HG03095 (cell line): ENCODE measurements around the gene GCSAM.

Experiments used
- ATAC-seq: cut with Tn5 transposase; IDR thresholded peaks from one replicate; pipeline ENCODE4 v1.9.1; 2021; ENCODE audit warnings: moderate library complexity; ENCODE audit not compliant: unreplicated experiment

Gene GCSAM

DNA sequence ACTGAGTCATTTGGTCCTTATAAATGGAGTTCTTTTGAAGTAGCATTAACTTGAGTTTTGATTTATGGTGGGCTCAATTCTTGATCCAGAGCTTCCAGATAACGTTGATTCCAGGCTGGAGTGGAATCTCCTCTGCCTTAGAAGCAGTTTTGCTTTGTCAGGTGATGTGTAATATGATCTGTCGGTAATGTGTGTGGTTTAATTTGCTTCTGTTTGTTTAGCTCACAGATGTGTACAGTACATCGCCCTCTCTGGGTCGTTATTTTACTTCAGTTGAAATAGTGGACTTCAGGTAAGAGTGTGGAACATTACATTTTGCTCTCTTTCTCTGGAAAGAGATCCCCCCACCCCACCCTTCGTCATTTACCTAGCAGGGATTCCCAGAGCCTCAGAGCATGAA, 23.7 kb downstream of the GCSAM start:
- ATAC-seq: no peak

- no peak for ATAC-seq
These were observed 28.3 kb downstream of the GCSAM start for GRCh38 chr3:112104774-112105173.

- ATAC-seq: no peak
These were observed 31.1 kb downstream of the GCSAM start for GRCh38 chr3:112101916-112102315.

- ATAC-seq: no peak
These were observed 35.7 kb downstream of the GCSAM start for GRCh38 chr3:112097378-112097777.

- no peak for ATAC-seq
These were observed 36.9 kb downstream of the GCSAM start for GRCh38 chr3:112096176-112096575.

DNA sequence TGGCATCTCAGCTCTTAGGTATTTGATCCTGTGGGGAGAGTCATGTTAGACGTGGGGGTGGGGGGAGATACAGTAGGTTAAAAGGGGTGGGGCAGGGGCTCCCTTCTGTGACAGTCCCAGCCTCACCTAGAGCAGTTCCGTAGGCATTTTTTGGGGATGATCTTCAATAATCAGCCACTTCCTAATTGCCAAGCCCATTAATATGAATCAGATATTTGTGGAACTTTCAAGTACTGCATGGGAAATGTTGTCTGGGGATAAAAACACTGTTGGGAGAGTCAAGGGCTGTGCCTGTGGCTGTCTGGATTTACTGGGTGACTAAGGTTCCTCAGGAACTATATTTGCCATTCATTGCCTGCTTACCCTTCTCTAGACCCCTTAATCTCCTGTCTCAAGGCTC, 37.3 kb downstream of the GCSAM start:
- ATAC-seq: no peak

GRCh38 chr3:112093180-112093522, 39.9 kb downstream of the GCSAM start:
- no peak for ATAC-seq

- ATAC-seq: peak; percentile 58
These were observed 40.4 kb downstream of the GCSAM start for GRCh38 chr3:112092496-112093179.

DNA sequence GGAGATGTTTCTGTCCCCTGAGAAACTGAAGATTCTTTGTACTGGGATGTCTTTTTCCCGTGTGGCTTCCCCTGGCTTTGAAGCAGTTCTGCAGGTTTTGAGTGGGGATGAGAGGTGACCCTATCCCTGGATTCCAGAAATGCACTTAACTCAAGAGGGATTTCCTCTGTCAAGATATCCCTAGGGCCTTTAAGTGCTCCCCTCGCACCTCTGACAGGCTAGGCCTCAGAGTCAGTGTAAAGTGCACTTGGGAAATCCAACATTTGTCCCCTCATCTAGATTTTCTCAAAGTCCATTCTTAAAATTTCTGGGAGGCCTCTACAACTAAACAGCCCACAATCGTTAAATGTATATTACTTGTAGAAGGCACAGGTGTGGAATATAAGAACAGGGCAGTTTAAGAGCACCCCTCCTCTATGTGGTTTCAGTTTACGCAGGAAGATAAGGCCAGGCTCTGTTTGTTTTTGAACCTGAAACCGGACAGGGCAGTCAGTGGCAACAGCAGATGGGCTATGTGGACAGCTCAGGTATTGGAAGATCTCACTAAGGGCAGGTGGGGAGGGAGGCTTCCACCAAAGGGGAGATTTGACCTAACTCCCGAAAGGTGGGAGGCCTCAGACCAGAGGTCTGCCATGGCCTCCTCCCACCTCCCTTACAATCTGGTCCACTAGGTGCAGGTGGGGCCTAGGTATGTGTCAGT, 42.0 kb downstream of the GCSAM start:
- ATAC-seq: no peak

DNA sequence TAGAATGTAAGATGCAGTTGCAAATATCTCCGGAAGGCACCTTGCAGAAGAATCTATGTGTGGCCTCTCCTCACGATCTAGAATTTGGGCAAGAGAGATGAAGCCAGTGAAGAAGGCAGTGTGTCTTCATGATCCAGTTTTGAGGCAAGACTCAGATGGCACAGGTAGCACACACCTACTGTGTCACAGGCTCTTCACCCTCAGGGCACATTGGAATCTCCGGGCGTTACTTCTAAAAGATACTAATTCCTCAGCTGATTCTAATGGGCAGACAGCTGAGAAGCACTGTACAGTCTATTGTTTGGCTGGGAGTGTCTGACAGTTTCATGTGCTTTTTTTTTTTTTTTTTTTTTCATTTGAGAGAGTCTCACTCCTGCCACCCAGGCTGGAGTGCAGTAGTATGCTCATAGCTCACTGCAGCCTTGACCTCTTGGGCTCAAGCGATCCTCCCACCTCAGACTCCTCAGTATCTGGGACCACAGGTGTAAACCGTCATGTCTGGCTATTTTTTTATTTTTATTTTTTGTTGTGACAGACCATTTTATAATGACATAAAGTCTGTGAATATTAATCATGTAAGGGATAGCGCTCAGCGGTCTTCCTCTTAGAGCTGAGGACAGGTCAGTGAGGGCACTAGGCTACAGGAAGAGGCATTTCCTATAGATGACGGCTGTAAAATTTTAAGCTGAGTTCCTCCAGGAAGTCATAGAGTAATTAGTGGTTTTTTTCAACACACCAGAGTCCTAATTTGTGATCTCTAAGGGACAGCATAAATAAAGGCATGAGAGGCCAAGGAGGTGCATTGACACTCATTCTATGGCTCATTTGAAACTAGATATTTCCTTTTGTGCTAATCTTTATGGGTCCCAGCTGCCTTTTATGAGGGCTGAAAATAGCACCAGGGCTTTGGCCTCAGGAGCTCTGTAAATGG, 42.8 kb downstream of the GCSAM start:
- ATAC-seq: no peak

DNA sequence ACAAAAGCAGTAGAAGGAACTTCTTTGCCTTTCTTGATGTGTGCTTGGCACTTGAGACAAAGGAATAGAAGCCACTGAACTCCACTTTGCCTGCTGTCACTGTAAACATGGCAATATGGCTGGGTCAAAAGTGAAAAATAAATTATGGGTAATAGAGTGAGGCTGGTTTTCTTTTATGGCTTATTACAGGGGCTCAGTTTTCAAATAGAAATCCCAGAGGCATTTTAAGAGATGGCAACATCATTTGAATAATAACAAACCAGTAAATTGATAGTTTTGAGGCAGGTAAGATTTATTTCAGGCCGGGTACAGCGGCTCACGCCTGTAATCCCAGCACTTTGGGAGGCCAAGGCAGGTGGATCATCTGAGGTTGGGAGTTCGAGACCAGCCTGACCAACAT, 44.1 kb downstream of the GCSAM start:
- no peak for ATAC-seq

DNA sequence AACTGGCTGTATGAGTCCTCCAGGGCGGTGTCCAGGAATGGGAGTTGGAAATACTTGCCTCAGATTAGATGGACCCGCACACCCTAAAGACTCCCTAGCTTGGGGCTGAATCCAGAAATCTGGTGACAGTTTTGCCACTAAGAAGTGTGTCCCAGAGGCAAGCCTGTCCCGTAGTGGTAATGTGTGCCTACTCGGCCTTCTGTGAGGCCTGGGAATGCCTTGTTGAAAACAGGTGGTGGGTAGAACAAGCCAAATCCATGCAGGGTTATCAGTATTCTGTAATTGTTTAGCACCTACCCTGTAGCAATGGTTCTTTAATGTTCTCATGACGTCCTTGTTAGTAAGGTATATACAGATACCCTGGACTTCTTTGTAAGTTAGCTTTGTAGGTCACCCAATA, 45.3 kb downstream of the GCSAM start:
- ATAC-seq: no peak

DNA sequence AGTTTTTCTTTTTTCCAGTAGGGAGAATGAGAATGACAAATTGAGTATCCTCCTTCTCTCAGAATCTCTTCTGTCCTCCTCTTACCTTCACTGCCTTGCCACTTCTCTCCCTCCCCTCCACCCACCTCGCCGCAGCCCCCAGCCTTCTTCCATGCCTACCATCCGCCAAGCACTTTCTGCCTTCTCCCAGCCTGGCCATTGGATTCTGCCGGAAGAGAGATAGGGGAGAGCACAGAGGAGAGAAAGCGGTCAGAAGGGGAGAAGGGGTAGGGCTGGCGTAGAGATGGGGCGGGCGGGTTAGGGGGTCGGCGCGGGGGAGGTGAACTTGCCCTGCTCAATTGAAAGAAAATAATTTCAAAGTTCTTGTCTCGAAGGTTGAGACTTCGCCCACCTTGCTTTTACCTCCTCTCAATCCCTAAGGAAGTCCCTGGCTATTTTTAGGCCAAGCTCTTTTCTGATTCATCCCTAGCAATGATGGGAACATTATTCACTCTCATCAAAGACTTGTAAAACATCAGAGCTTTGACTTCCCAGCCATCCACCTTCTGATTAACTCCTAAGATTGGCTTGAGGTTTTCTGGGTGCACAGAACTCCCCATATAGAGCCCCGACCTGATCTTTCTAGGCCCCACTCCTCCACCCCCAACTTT, 46.0 kb downstream of the GCSAM start:
- no peak for ATAC-seq

GRCh38 chr3:112086076-112086854, 46.8 kb downstream of the GCSAM start, which contains the start of gene C3orf52:
TSS of gene C3orf52 (plus strand) at chr3:112086389. CDS start at chr3:112086408, 19 bp downstream.
- peak; percentile 83 for ATAC-seq

DNA sequence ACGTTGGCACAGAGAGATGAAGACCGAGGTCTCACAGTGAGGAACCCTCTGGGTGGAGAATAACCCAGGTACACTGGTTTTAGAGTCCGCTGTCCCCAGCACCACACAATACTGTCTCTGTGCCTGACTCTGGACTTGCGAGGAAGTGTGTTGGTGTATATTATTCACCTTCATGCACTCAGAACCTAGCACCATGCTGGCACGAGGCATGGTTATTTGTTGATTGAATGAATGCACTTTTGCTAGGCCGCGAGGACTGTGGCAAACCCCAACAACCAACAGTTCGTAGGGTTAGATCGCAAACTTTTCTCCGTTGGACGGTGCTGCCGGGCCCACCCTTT, 47.3 kb downstream of the GCSAM start:
- no peak for ATAC-seq

DNA sequence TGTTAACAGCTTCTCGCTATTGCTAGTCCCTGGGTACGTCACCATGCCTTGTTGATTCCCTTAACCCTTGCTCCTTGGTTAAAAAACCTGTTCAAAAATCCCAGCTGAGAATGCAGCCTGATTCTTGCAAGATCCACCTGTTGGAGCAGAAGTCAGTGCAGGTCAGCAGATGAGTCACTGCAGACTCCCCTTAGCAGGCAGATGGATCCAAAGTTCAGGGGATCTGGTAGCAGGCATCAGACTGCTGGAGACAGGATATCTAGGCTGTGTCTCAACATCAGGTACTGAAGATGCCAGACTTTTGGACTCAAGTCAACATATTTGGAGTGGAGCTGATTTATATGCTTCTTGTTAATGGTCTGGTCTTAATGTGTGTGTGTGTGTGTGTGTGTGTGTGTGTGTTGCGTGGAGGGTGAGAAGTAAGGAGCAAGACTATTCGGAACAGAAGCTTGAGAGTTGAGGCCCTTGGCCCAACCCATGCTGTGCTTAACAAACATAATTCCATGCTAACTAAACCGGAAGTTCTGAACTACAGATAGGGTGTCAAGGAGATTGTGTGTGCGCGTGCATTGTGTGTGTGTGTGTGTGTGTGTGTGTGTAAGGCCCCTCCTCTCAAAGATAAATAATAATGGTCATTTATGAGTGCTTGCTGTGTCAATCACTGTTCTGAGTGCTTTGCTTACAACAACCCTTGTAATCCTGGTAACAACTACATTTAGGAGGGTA, 47.9 kb downstream of the GCSAM start:
- no peak for ATAC-seq

DNA sequence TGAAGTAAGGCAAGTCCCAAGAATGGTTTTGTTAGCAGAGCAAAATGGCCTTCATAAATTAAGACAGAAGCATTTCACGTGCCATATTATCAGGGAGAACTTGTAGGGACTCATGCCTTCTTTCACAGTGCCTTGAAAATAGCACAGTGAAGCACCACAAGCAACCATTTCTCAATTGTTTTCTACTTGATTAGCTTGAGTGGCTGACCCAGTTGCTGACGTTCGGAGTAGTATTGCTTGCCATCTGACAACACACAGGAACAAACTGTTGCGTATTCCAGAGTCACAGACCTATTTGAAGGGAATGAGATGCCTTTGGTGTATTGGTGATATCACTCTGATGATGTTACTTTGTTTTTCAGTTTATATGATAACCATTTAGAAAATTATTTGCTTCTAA, 49.8 kb downstream of the GCSAM start:
- no peak for ATAC-seq

GRCh38 chr3:112078125-112079083, 54.6 kb downstream of the GCSAM start:
- ATAC-seq: no peak
